HUES6 (cell line): Measurements from ENCODE around the gene RIMBP3B.
"Not testable (repeated sequence)": the region's sequence is repeated elsewhere in the genome, so short reads cannot be mapped to it uniquely, and the experiment has no call there.

ENCODE experiments used
- H3K27ac ChIP-seq: 2 replicates; pipeline ENCODE4 v1.7.0; 2013; ENCODE audit warnings: low read depth, mild to moderate bottlenecking, low read length, inconsistent platforms
- H3K27me3 ChIP-seq: 2 replicates; pipeline ENCODE4 v1.6.1; 2013; ENCODE audit warnings: low read length; ENCODE audit not compliant: control insufficient read depth, insufficient read depth
- H3K36me3 ChIP-seq: 2 replicates; pipeline ENCODE4 v1.6.1; 2013; ENCODE audit warnings: low read length; ENCODE audit not compliant: control insufficient read depth, insufficient read depth
- H3K4me1 ChIP-seq: 2 replicates; pipeline ENCODE4 v1.6.1; 2013; ENCODE audit warnings: low read length; ENCODE audit not compliant: control insufficient read depth, insufficient read depth
- H3K4me3 ChIP-seq: 2 replicates; pipeline ENCODE4 v1.5.1; 2013; ENCODE audit warnings: low read depth, low read length
- H3K9ac ChIP-seq: one replicate; pipeline ENCODE4 v1.6.1; 2013; ENCODE audit warnings: mild to moderate bottlenecking, low read length
- H3K9me3 ChIP-seq: 2 replicates; pipeline ENCODE4 v1.6.1; 2013; ENCODE audit warnings: low read depth, low read length; ENCODE audit not compliant: control insufficient read depth, insufficient read depth

The RIMBP3B gene

GRCh38 chr22:21389480-21389879, 5.9 kb downstream of the RIMBP3B start:
- not testable (repeated sequence) for H3K27ac ChIP-seq, H3K9ac ChIP-seq

GRCh38 chr22:21390013-21390412, 6.5 kb downstream of the RIMBP3B start:
- H3K4me1 ChIP-seq, H3K9ac ChIP-seq: not testable (repeated sequence)

More at GRCh38 chr22:21389480-21389879, 5.9 kb downstream of the RIMBP3B start:
- not testable (repeated sequence) for H3K9me3 ChIP-seq, H3K4me1 ChIP-seq, H3K27me3 ChIP-seq, H3K36me3 ChIP-seq, H3K4me3 ChIP-seq

DNA sequence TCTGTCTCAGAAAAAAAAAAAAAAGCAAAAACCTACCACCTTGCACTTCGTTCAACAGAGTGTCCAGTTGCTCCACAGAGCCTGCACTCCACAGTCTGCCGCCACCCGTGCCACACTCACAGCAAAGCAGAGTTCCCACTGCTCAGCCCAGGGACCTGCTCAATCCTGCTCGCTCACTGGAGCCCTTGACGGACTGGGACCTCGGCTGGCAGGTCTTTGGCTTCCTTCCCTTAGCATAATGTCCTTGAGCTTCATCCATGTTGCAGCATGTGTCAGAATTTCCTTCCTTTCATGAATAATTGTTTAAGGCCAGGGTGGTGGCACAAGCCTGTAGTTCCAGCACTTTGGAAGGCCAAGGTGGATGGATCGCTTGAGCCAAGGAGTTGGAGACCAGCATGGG, 11.1 kb downstream of the RIMBP3B start:
- H3K27ac ChIP-seq: not testable (repeated sequence)

More at GRCh38 chr22:21390013-21390412, 6.5 kb downstream of the RIMBP3B start:
- H3K4me3 ChIP-seq, H3K27ac ChIP-seq, H3K9me3 ChIP-seq, H3K27me3 ChIP-seq, H3K36me3 ChIP-seq: not testable (repeated sequence)

GRCh38 chr22:21401197-21401969, 17.8 kb downstream of the RIMBP3B start:
- not testable (repeated sequence) for H3K9me3 ChIP-seq, H3K9ac ChIP-seq, H3K27me3 ChIP-seq, H3K36me3 ChIP-seq, H3K27ac ChIP-seq, H3K4me3 ChIP-seq, H3K4me1 ChIP-seq

More for the DNA sequence above, 11.1 kb downstream of the RIMBP3B start:
- H3K4me3 ChIP-seq, H3K27me3 ChIP-seq, H3K4me1 ChIP-seq, H3K36me3 ChIP-seq, H3K9ac ChIP-seq, H3K9me3 ChIP-seq: not testable (repeated sequence)

GRCh38 chr22:21402763-21403314, 19.3 kb downstream of the RIMBP3B start:
- H3K4me1 ChIP-seq, H3K4me3 ChIP-seq, H3K36me3 ChIP-seq, H3K27me3 ChIP-seq, H3K9me3 ChIP-seq, H3K27ac ChIP-seq, H3K9ac ChIP-seq: not testable (repeated sequence)

DNA sequence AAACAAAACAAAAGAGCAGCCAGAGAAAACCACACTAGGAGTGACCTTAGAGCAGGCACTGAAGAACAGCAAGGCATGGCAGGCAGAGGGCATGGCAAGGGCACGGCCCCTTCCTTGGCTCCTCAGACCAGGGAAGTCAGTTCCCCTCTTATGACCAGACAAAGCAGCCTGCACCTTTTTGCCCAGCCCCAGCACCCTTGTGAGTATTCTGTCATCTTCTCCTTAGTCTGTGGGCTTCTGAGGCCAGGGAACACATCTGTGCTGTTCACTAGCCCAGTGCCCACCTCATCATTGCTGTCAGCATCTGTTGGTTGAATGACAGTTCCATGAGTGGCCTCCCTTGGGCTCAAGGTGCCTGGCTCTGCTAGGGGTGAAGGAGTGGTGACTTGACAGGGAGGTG, 23.6 kb downstream of the RIMBP3B start:
- not testable (repeated sequence) for H3K9me3 ChIP-seq, H3K4me1 ChIP-seq, H3K36me3 ChIP-seq, H3K27ac ChIP-seq, H3K4me3 ChIP-seq, H3K9ac ChIP-seq, H3K27me3 ChIP-seq

DNA sequence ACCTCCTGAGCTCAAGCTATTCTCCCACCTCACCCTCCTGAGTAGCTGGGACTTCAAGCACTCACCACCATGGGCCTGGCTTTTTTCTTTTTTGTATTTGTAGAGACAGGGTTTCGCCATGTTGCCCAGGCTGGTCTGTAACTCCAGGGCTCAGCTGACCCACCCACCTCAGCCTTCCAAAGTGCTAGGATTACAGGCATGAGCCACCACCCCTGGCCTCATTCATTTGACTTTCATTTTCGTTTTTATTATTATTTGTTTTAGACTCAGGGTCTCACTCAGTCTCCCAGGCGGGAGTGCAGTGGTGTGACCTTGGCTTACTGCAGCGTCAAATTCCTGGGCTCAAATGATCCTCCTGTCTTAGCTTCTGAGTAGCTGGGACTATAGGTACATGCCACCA, 24.2 kb downstream of the RIMBP3B start:
- not testable (repeated sequence) for H3K27me3 ChIP-seq, H3K4me3 ChIP-seq, H3K9me3 ChIP-seq, H3K27ac ChIP-seq, H3K4me1 ChIP-seq, H3K9ac ChIP-seq, H3K36me3 ChIP-seq

GRCh38 chr22:21416375-21416774, 32.8 kb downstream of the RIMBP3B start:
- H3K9me3 ChIP-seq, H3K4me3 ChIP-seq, H3K9ac ChIP-seq, H3K27ac ChIP-seq, H3K27me3 ChIP-seq, H3K4me1 ChIP-seq, H3K36me3 ChIP-seq: not testable (repeated sequence)

GRCh38 chr22:21417227-21417746, 33.7 kb downstream of the RIMBP3B start, which contains the start of gene HIC2:
HIC2 (plus strand) TSS chr22:21417371; CDS start chr22:21442832, 25,461 bp downstream.
- H3K4me1 ChIP-seq, H3K27ac ChIP-seq, H3K9me3 ChIP-seq, H3K27me3 ChIP-seq, H3K36me3 ChIP-seq: not testable (repeated sequence)
- peak within 1 kb of the TSS; percentile 54 for H3K4me3 ChIP-seq
- peak within 1 kb of the TSS; percentile 31 for H3K9ac ChIP-seq

DNA sequence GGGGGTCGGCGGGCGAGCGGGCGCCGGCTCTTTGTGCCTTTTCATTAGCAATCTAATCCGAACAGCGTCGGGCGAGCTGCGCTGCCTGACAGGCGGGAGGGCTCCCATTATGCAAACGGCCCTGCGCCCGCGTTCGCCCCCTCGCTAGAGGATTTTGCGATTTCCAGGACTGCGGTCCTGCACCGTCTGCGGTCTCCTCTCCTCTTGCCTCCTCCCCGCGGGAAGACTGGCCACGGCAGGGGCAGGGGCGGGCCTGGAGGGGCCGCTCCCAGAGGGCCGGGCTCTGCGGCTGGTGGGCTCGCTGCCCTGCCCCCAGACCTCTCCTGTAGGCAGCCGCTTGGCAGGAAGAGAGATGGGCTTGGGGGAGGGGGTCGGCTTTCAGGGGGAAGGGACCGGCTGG, 34.3 kb downstream of the RIMBP3B start:
- Histone ChIP-seq H3K4me3 (peak overlapping the region; percentile 54), H3K9ac (peak overlapping the region; percentile 31)
- not testable (repeated sequence) for H3K9me3 ChIP-seq, H3K36me3 ChIP-seq, H3K27ac ChIP-seq, H3K27me3 ChIP-seq, H3K4me1 ChIP-seq

GRCh38 chr22:21418974-21419638, 35.6 kb downstream of the RIMBP3B start:
- H3K27ac ChIP-seq, H3K4me1 ChIP-seq, H3K36me3 ChIP-seq, H3K4me3 ChIP-seq, H3K9ac ChIP-seq, H3K27me3 ChIP-seq, H3K9me3 ChIP-seq: not testable (repeated sequence)
